HG02938 (cell line): ENCODE data around the gene RASIP1.
"Not testable (repeated sequence)": the region's sequence is repeated elsewhere in the genome, so short reads cannot be mapped to it uniquely, and the experiment has no call there.

Experiments
- ATAC-seq: cut with Tn5 transposase; IDR thresholded peaks from one replicate; pipeline ENCODE4 v1.9.1; 2021; ENCODE audit warnings: mild to moderate bottlenecking, moderate library complexity; ENCODE audit not compliant: unreplicated experiment

RASIP1 gene

DNA sequence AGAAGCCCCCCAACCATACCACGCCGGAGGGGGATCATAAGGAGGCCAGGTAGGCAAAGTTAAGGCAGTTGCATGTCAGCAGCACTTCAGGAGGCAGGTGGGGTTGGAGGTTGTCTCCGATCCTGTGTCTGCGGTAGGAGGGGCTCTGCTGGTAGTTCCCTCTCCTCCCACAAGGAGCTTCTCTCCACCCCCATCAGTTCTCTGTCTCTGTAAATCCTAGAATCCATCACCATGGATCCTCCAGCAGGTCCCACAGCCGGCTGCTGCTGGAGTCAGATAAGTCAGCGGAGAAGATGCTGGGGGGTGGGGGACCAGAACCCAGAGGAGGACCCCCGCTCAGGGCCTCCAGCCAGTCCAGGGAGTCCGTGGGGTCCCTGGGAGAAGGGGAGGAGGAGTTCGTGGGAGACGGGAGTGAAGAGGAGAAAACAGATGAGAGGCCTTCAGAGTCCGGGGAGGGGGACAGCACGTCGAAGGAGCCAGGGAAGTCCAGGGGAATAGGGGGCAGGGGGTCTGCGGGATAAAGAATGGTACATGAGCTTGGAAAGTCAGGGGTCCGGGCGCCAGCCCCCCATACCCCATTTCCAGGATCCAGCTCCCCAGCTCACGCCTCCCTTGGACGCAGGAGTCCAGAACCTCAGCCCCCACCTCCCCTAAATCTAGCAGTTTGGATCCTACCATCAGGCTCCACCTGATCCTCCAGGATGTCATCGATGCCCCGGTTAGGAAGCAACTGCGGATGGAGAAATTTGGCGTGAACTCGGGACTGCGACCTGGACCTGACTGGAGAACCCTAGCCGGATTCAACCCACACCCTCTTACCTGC, 27.2 kb downstream of the RASIP1 start:
- no peak for ATAC-seq

DNA sequence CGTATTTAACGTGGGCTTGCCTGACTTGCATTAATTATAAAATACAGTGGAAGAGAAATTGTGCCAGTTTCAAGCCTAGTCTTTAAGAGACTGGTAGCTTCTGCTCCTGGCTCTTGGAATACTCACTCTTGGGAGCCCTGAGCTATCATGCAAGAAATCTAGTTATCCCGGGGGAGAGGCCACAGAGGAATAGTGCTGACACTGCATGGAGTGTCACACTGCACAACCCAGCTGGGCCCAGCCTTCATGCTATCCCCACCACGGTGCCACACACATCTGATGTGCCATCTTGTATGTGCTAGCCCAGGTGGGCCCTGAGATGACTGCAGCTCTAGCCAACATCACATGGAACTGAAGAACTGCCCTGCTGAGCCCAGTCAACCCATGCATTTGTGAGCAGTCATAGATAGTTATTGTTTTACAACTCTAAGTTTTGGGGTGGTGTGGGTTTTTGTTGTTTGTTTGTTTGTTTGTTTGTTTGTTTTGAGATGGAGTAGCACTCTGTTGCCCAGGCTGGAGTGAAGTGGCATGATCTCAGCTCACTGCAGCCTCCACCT, 29.2 kb downstream of the RASIP1 start:
- ATAC-seq, result no peak

DNA sequence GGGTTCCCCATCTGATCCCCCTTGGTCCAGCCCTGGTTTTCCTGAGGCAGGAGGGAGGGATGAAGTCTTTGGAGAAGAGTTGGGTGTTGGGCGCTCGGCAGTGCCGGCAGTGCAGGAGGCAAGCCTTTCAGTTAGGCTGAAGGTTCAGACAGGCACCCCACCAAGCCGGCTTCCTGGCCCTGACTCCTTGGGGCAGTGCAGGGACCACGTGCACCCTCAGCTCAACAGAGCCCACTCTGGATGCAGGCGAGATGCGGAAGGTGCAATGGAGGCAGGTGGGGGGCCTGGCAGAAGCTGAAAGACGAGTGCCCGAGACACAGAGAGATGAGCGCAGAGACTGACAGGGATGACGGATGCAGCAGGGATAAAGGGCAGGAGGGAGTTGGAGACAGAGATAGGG, 31.9 kb downstream of the RASIP1 start:
- no peak for ATAC-seq

DNA sequence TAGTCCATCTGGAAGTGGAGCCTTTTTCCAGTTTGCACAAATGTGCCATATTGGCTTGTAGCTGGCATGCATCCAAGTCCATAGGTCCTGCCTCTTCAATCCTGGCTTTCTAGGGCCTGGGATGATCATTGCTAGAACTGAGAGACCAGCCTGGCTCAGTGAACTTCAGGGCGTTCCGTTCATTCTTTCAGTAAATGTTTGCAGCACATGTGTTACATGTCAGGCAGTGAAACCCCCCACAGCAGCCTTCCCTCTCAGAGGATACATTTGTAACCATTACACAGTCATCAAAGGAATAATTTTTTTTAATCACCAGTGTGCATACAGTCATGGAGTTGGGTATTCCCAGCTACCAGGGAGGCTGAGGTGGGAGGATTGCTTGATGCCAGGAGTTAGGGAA, 35.0 kb downstream of the RASIP1 start:
- ATAC-seq, result no peak

DNA sequence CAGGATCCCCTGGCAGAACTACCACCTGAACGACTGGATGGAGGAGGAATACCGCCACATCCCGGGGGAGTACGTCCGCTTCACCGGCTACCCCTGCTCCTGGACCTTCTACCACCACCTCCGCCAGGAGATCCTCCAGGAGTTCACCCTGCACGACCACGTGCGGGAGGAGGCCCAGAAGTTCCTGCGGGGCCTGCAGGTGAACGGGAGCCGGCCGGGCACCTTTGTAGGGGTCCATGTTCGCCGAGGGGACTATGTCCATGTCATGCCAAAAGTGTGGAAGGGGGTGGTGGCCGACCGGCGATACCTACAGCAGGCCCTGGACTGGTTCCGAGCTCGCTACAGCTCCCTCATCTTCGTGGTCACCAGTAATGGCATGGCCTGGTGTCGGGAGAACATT, 37.1 kb downstream of the RASIP1 start:
- ATAC-seq, result no peak

DNA sequence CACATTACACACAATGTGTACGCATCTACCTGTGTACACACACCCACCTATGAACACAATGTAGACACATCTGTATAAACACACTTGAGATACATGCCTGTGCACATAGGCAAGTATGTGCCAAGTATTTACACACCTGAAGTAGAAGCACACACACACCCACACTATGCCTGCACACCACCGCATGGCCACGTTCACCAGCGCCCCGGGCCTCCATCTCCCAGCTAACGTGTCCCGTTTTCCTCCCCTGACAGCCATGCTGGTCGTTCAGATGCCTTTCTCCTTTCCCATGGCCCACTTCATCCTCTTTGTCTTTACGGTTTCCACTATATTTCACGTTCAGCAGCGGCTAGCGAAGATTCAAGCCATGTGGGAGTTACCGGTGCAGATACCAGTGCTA, 37.7 kb downstream of the RASIP1 start:
- ATAC-seq, result no peak

DNA sequence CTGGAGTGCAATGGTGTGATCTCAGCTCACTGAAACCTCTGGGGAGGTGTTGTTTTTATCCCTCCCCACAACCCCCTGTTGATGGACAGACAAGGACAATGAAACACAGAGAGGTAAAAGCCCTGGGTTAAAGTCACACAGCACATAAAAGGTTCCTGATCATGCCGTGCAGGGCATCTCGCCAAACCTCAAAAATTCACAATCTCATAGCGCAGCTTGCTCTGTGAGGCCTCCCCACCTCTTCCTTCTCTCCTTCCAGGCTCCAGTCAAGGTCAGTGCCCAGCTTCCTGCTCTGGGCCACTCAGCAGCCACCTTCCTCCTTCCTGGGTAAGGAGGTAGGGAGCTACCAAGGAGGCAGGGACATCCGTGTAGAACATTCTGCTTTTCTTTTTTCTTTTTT, 42.4 kb downstream of the RASIP1 start:
- ATAC-seq, result no peak

DNA sequence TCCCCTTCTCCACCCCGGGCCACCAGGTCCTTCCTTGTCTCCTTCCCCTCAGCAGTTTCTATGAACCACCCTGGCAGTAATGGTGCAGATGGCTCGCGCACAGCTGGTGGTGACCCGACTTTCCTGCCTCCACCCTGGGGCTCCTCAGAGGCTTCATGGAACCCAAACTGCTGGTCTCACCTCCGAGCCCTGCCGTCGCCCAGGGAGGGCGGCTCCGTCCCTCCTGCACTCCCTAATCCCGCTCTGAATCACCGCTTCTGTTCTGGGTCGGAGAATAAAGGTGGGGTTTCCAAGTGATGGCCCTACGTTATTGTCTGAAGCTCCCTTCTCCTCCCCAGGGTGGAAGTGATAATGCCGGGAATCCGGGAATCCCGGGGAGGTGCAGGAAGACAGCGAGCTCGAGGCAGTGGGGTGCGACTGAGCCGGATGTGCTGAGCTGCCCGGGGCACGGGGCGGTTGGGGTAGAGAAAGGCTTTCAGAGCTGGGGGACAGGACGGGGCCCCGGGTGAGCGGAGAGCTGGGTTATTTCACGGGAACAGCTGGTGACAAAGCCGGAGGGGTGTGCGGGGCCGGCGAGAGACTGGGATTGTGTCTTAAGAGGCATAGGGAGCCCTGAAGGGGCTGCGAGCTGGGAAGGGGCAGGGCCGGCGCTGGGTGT, 43.9 kb downstream of the RASIP1 start:
- ATAC-seq, result no peak

DNA sequence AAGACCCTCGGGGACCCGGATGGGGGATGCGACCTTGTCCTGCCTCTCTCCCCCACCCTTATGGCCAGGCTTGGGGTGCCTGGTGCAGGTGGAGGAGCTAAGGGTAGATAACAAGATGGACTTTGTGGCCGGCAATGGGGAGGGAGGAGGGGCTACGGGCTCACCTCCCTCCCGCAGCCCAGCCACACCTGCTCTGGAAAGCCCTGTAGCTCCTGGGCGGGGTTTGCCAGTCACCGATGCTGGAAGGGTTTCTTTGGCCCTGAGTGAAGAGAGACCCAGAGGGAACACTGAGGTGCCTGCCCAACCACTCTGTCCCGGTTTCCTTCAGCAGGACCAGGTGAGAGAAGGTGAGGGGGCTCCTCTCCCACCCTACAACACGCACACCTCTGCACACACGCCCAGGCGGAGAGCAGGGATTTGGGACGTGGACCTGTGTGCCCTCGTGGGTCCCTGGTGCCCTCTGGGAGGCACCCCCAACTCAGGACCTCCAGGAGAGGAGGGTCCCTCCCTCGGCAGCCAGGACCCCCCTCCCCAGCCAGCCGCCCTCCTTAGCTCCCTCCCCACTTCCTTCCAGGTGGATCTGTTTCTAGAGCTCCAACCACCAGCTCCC, 44.6 kb downstream of the RASIP1 start, which contains the start of gene FUT2:
TSS of gene FUT2 (plus strand) at position 229 of the 610 bp plus-strand sequence. CDS start 6,986 bp downstream, outside the sequence.
- ATAC-seq, result no peak

DNA sequence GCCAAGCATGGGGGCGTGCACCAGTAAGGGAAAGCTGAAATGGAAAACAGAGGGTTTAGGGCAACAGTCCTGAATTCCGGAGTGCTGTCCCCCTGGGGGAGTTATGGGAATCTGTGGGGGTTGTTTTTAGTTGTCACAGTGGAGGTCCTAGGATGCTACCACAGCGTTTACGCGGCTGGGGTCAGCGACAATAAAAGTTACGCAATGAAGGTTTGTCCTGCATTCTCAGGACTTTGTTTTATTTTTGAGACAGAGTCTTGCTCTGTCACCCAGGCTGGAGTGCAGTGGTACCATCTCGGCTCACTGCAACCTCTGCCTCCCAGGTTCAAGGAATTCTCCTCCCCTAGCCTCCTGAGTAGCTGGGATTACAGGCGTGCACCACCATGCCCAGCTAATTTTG, 46.8 kb downstream of the RASIP1 start:
- not testable (repeated sequence) for ATAC-seq

DNA sequence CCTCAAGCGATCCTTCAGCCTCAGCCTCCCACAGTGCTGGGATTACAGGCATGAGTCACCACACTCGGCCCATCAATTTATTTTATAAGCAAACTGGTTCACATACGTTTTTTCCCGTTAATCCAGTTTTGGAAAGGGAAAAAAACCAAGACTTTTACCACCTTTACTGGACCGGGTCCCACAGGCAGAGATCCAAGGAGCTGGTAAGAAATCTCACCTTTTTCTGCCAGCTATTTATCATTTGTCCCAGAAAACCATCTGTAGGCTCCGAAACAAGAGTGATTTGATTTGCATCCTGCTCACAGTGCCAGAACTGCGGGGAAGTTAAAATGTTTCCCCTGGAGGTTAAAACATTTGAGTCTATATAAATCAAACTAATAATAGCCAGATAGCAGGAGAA, 51.0 kb downstream of the RASIP1 start:
- no peak for ATAC-seq

DNA sequence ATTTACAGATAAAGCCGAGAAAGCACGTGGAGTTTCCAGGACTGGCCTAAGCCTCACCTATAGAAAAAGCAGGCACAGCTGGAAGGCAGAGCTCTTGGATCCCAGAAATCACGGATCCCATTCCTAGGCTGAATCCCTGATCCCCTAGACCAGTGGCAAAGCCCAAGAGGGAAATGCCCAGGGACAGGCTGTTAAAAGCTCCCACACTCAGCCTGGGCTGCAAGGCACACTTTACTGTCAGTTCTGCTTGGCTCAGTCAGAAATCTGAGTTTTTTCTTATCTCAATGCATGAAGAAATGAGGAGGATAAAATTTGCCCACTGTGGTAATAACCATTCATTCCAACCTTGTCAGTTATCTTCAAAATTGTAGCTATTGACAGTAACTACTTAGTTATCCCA, 52.6 kb downstream of the RASIP1 start:
- ATAC-seq, result no peak

DNA sequence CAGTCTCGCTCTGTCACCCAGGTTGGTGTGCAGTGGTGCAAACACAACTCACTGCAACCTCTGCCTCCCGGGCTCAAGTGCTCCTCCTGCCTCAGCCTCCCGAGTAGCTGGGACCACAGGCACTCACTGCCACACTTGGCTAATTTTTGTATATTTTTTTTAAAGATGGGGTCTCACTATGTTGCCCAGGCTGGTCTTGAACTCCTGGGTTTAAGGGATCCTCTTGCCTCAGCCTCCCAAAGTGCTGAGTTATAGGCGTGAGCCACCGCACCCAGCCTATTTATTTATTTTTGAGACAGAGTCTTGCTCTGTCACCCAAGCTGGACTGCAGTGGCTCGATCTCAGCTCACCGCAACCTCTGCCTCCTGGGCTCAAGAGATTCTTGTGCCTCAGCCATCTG, 53.8 kb downstream of the RASIP1 start:
- not testable (repeated sequence) for ATAC-seq

DNA sequence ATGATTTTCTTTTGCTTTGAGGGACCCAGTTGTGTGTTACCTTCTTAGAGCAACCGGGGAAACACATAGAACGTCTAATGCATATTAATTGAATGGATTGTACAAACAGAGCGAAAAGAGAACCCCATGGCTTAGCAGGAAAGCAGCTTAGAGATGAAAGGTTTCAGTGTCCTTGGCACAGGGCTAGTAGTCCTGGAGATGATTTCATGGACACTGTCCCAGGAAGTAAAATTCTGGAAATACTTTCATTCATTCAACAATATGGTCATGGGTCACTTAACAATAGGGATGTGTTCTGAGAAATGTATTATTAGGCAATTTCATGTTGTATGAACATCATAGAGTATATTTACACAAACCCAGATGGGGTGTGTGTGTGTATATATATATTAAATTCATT, 54.3 kb downstream of the RASIP1 start:
- ATAC-seq, result no peak

DNA sequence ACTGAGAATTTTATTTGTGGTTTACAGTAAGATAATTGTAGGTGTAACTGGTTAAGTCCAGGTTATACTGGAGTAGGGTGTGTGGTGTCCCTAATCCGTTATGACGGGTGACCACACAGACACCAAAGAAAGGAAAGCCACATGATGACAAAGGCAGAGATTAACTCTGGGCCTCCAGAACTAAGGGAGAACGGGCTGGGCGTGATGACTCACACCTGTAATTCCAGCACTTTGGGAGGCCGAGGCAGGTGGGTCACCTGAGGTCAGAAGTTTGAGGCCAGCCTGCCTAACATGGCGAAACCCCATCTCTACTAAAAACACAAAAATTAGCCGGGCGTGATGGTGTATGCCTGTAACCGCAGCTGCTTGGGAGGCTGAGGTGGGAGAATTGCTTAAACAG, 54.8 kb downstream of the RASIP1 start:
- ATAC-seq, result no peak

DNA sequence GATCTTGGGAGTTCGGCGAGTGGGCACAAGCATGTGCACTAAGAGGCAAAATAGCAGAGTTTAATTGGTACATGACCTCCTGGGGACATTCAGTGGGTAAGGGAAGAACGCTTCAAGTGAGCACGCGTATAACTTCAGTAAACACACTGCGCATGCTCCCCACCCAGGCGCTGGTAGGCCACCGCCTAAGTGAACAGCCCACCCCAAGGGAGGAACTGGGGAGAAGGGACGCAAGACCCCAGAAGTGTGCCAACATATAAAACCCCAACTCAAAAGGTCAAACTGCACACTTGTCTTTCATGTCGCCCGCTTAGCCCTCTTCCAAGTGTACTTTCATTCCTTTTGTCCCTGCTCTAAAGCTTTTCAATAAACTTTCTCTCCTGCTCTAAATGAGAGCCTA, 57.1 kb downstream of the RASIP1 start:
- no peak for ATAC-seq

DNA sequence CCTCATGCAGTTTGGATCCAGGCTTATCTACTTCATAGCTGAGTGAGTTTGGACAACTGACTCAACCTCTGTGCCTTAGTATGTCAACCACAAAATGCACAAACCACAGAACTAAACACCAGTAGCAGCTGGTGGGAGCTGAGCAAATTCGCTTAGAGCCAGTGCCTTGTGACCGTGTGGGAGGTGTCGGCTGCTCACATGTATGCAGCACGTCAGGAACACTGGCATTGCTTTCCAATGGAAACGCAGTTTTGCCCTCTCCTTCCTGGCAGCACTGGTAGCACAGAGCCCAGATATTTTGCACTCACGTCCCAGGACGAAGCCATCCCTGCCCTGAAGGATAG, 59.3 kb downstream of the RASIP1 start:
- ATAC-seq, result no peak

DNA sequence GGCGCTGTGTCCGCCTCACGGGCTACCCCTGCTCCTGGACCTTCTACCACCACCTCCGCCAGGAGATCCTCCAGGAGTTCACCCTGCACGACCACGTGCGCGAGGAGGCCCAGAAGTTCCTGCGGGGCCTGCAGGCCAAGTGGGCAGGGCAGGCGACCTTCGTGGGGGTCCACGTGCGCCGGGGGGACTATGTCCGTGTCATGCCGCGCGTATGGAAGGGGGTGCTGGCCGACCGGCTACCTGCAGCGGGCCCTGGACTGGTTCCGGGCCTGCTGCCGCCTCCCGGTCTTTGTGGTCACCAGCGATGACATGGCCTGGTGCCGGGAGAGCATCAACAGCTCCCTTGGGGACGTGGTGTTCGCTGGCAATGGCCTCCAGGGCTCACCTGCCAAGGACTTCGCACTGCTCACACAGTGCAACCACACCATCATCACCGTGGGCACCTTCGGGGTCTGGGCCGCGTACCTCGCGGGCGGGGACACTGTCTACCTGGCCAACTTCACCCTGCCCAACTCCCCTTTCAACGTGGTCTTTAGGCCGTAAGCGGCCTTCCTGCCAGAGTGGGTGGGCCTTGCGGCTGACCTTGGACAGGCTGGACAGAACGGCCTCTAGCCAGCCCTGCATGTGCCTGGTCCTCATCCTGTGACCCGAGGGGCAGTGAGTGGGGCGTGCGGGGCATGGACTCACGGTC, 59.8 kb downstream of the RASIP1 start:
- no peak for ATAC-seq

DNA sequence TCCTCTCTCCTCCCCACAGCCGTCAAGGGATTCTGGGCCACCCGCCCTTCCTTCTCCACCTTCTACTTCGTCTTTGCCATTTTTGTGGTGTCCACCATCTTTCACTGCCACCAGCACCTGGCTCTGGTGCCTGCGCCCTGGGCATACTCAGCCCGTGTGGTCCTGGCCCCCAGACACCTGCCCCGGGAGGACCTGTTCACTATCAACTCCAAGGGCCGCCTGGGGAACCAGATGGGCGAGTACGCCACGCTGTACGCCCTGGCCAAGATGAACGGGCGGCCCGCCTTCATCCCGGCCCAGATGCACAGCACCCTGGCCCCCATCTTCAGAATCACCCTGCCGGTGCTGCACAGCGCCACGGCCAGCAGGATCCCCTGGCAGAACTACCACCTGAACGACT, 60.4 kb downstream of the RASIP1 start:
- not testable (repeated sequence) for ATAC-seq

DNA sequence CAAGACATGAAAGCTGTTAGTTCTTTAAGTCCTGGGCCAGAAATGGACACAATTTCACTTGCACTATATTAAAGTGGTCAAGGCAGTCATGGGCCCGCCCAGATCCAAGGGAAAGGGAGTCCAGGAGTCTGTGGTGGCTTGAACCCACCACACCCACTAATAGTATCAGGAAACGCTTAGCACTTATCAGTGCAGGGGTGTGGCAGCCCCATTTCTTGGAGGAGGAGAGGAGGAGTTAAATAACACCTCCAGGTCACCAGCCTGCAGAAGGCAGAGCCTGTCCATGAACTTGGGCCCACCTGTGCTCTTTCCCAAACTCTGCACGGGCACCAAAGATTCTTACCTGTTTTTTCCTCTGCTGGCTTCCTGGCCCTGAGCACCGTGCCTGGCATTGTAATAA, 62.2 kb downstream of the RASIP1 start:
- no peak for ATAC-seq

DNA sequence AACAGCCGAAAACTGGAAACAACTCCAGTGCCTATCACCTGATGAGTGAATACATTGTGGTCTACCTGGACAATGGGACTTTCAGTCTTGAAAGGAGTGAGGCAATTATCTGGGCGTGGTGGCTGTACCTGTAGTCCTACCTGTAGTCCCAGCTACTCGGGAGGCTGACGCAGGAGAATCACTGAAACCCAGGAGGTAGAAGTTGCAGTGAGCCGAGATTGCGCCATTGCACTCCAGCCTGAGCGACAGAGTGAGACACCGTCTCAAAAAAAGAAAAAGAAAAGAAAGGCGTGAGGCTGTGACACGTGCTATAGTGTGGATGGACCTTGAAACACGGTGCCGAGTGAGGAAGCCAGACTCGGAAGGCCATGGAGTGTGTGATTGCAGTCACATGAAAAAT, 63.5 kb downstream of the RASIP1 start:
- no peak for ATAC-seq
